Muscle layer of duodenum (tissue), 2 donors: ENCODE results near the gene KCNIP3.

ENCODE experiments used
- H3K27ac ChIP-seq: one replicate; pipeline ENCODE4 v1.7.0; 2013; ENCODE audit warnings: mild to moderate bottlenecking, low read length
- H3K27me3 ChIP-seq: one replicate; pipeline ENCODE4 v1.7.0; 2013; ENCODE audit warnings: low read depth, mild to moderate bottlenecking, control low read depth, low read length
- H3K36me3 ChIP-seq, 2 donors: one replicate each; pipeline ENCODE4 v1.7.0; 2013; ENCODE audit warnings: low read length in 2 of 2, control low read depth in 1 of 2, mild to moderate bottlenecking in 1 of 2; ENCODE audit not compliant: insufficient read depth in 2 of 2, control insufficient read depth in 1 of 2
- H3K4me1 ChIP-seq, 2 donors: one replicate each; pipeline ENCODE4 v1.7.0; 2013; ENCODE audit warnings: low read length in 2 of 2, mild to moderate bottlenecking in 2 of 2, control low read depth in 1 of 2, moderate library complexity in 1 of 2; ENCODE audit not compliant: insufficient read depth in 2 of 2, control insufficient read depth in 1 of 2
- H3K4me3 ChIP-seq, 2 donors: one replicate each; pipeline ENCODE4 v1.7.0; 2013; ENCODE audit warnings: low read length in 2 of 2, low read depth in 1 of 2, mild to moderate bottlenecking in 1 of 2
- H3K9me3 ChIP-seq, 2 donors: one replicate each; pipeline ENCODE4 v1.7.0; 2013; ENCODE audit warnings: low read length in 2 of 2, control low read depth in 1 of 2, mild to moderate bottlenecking in 1 of 2; ENCODE audit not compliant: control insufficient read depth in 1 of 2
- donor health status: healthy.

KCNIP3 gene

GRCh38 chr2:95317665-95318425 lies 20.7 kb downstream of the KCNIP3 start:
- Histone ChIP-seq H3K4me1 (no peaks in the 10 kb centered on the region), H3K27me3 (no peaks in the 10 kb centered on the region), H3K4me3 (no peak overlapping the region), H3K36me3 (no peaks in the 10 kb centered on the region), H3K9me3 (no peaks in the 10 kb centered on the region), H3K27ac (no peak overlapping the region)

GRCh38 chr2:95318431-95319220 lies 21.5 kb downstream of the KCNIP3 start:
- Histone ChIP-seq H3K9me3 (no peaks in the 10 kb centered on the region), H3K4me1 (no peaks in the 10 kb centered on the region), H3K36me3 (no peaks in the 10 kb centered on the region), H3K27me3 (no peaks in the 10 kb centered on the region), H3K4me3 (no peak overlapping the region), H3K27ac (no peak overlapping the region)

- H3K36me3 ChIP-seq: no peaks in the 10 kb centered on the region
- H3K9me3 ChIP-seq: no peaks in the 10 kb centered on the region
- no peak overlapping the region for H3K27ac ChIP-seq
- no peaks in the 10 kb centered on the region for H3K27me3 ChIP-seq
- no peak overlapping the region for H3K4me3 ChIP-seq
- H3K4me1 ChIP-seq: no peaks in the 10 kb centered on the region
Measured at GRCh38 chr2:95319481-95320343, 22.6 kb downstream of the KCNIP3 start.

- H3K4me1 ChIP-seq: no peaks in the 10 kb centered on the region
- no peaks in the 10 kb centered on the region for H3K27me3 ChIP-seq
- H3K36me3 ChIP-seq: no peaks in the 10 kb centered on the region
- H3K4me3 ChIP-seq: no peak overlapping the region
- no peaks in the 10 kb centered on the region for H3K9me3 ChIP-seq
- H3K27ac ChIP-seq: no peak overlapping the region
Measured at GRCh38 chr2:95320344-95320712, 23.2 kb downstream of the KCNIP3 start.

GRCh38 chr2:95320986-95321767 lies 24.0 kb downstream of the KCNIP3 start:
- H3K36me3 ChIP-seq: no peaks in the 10 kb centered on the region
- H3K27me3 ChIP-seq: no peaks in the 10 kb centered on the region
- H3K4me3 ChIP-seq: no peak overlapping the region

GRCh38 chr2:95323347-95324155 lies 26.4 kb downstream of the KCNIP3 start:
- no peaks in the 10 kb centered on the region for H3K4me1 ChIP-seq
- no peak overlapping the region for H3K27ac ChIP-seq

More at GRCh38 chr2:95320986-95321767, 24.0 kb downstream of the KCNIP3 start:
- no peaks in the 10 kb centered on the region for H3K4me1 ChIP-seq
- no peak overlapping the region for H3K27ac ChIP-seq
- no peaks in the 10 kb centered on the region for H3K9me3 ChIP-seq

GRCh38 chr2:95325026-95325425 lies 27.9 kb downstream of the KCNIP3 start:
- H3K36me3 ChIP-seq: no peaks in the 10 kb centered on the region
- H3K9me3 ChIP-seq: no peaks in the 10 kb centered on the region

More at GRCh38 chr2:95323347-95324155, 26.4 kb downstream of the KCNIP3 start:
- Histone ChIP-seq H3K27me3 (no peaks in the 10 kb centered on the region), H3K9me3 (no peaks in the 10 kb centered on the region), H3K36me3 (no peaks in the 10 kb centered on the region), H3K4me3 (no peak overlapping the region)

GRCh38 chr2:95325590-95326432 lies 28.7 kb downstream of the KCNIP3 start:
- no peaks in the 10 kb centered on the region for H3K4me1 ChIP-seq
- H3K4me3 ChIP-seq: no peak overlapping the region
- H3K27ac ChIP-seq: no peak overlapping the region
- H3K36me3 ChIP-seq: no peaks in the 10 kb centered on the region
- H3K27me3 ChIP-seq: no peaks in the 10 kb centered on the region
- no peaks in the 10 kb centered on the region for H3K9me3 ChIP-seq

More at GRCh38 chr2:95325026-95325425, 27.9 kb downstream of the KCNIP3 start:
- no peak overlapping the region for H3K27ac ChIP-seq
- no peaks in the 10 kb centered on the region for H3K4me1 ChIP-seq
- no peak overlapping the region for H3K4me3 ChIP-seq
- no peaks in the 10 kb centered on the region for H3K27me3 ChIP-seq

- Histone ChIP-seq H3K4me1 (no peaks in the 10 kb centered on the region), H3K27ac (no peak overlapping the region), H3K9me3 (no peaks in the 10 kb centered on the region), H3K4me3 (no peak overlapping the region), H3K27me3 (no peaks in the 10 kb centered on the region), H3K36me3 (no peaks in the 10 kb centered on the region)
Measured at GRCh38 chr2:95326433-95327140, 29.4 kb downstream of the KCNIP3 start.
